ENCODE measurements around the gene TMEM161A.

The TMEM161A gene

DNA sequence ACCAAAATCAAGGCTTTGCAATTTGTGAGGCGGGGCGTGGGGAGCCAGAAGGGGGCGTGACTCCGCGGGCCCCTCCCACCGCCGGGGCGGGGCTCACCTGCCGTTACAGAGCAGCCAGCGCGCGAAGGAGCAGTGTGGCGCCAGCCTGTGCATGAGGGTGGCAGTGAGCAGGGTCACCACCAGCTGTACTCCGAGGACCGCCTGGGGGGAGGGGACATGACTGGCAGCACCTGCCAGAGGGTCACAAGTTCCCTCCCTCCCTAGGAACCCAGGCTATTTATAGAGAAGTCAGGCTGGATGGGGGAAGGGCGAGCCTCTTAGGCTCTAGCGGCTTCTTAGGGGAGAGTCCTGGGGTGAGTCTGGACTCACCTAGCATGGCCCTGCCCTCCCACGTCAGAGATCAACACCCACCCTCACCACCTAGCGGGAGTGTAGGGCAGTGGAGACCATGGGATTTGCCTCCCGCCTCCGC is 3.6 kb downstream of the TMEM161A start:
- Histone ChIP-seq H3K36me3 (ENCODE audit: low read depth) (peaks cover 4% of the 10 kb centered on the region; the same call in 1 of the 2 replicates), H3K27ac (ENCODE audit: poor library complexity, severe bottlenecking) (no peak overlapping the region), H3K27me3 (ENCODE audit: insufficient read depth, poor library complexity, severe bottlenecking) (no peaks in the 10 kb centered on the region), H3K4me3 (ENCODE audit: severe bottlenecking) (no peak overlapping the region), H3K9me3 (ENCODE audit: severe bottlenecking) (peaks cover 9% of the 10 kb centered on the region), H3K4me1 (ENCODE audit: insufficient read depth, poor library complexity, severe bottlenecking) (no peaks in the 10 kb centered on the region)
- TF ChIP-seq, protein P1, sequence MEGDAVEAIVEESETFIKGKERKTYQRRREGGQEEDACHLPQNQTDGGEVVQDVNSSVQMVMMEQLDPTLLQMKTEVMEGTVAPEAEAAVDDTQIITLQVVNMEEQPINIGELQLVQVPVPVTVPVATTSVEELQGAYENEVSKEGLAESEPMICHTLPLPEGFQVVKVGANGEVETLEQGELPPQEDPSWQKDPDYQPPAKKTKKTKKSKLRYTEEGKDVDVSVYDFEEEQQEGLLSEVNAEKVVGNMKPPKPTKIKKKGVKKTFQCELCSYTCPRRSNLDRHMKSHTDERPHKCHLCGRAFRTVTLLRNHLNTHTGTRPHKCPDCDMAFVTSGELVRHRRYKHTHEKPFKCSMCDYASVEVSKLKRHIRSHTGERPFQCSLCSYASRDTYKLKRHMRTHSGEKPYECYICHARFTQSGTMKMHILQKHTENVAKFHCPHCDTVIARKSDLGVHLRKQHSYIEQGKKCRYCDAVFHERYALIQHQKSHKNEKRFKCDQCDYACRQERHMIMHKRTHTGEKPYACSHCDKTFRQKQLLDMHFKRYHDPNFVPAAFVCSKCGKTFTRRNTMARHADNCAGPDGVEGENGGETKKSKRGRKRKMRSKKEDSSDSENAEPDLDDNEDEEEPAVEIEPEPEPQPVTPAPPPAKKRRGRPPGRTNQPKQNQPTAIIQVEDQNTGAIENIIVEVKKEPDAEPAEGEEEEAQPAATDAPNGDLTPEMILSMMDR (IDR thresholded peaks at IDR 0.05; ENCODE audit: poor library complexity, severe bottlenecking) = no peak
- DNase-seq (ENCODE audit: low spot score) (no peak), ATAC-seq (ENCODE audit: low read depth) (no peak)

GRCh38 chr19:19133985-19134384 is 4.3 kb downstream of the TMEM161A start:
- Histone ChIP-seq H3K27me3 (ENCODE audit: insufficient read depth, poor library complexity, severe bottlenecking) (no peaks in the 10 kb centered on the region), H3K4me3 (ENCODE audit: severe bottlenecking) (no peak overlapping the region), H3K9me3 (ENCODE audit: severe bottlenecking) (peaks cover 9% of the 10 kb centered on the region), H3K36me3 (ENCODE audit: low read depth) (peaks cover 8% of the 10 kb centered on the region; the same call in 1 of the 2 replicates), H3K27ac (ENCODE audit: poor library complexity, severe bottlenecking) (no peak overlapping the region), H3K4me1 (ENCODE audit: insufficient read depth, poor library complexity, severe bottlenecking) (no peaks in the 10 kb centered on the region)
- no peak for DNase-seq (ENCODE audit: low spot score)
- no peak for ATAC-seq (ENCODE audit: low read depth)
- TF ChIP-seq, protein P1 (IDR thresholded peaks at IDR 0.05; ENCODE audit: poor library complexity, severe bottlenecking) = no peak

GRCh38 chr19:19132912-19133311 is 5.4 kb downstream of the TMEM161A start:
- Histone ChIP-seq H3K36me3 (ENCODE audit: low read depth) (peaks cover 8% of the 10 kb centered on the region; the same call in 1 of the 2 replicates), H3K27ac (ENCODE audit: poor library complexity, severe bottlenecking) (no peak overlapping the region)
- TF ChIP-seq, protein P1 (IDR thresholded peaks at IDR 0.05; ENCODE audit: poor library complexity, severe bottlenecking) = no peak

DNA sequence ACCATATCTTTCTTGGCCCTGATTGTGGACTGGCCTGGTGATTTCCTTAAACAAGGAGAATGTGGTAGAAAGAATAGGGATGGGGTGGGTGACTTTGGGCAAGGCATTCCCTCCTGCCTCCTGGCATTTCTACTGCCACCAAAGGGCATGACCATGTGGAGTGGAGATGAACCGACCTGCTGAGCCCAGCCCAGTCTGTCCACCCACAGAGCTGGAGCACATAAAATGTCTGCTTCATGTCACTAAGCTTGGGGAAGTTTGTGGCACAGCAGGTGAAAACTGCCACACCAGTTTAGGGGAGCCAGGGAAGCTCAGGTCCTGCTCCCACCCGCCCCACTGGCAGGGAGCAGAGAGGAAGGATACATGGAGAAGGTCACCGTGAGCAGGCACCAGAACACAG is 6.3 kb downstream of the TMEM161A start:
- H3K27ac ChIP-seq (ENCODE audit: poor library complexity, severe bottlenecking) = no peak overlapping the region
- TF ChIP-seq, protein P1 (IDR thresholded peaks at IDR 0.05; ENCODE audit: poor library complexity, severe bottlenecking) = no peak
- no peak overlapping the region for H3K4me3 ChIP-seq (ENCODE audit: severe bottlenecking)
- DNase-seq (ENCODE audit: low spot score) (no peak), ATAC-seq (ENCODE audit: low read depth) (no peak)
- H3K9me3 ChIP-seq (ENCODE audit: severe bottlenecking) = peaks cover 9% of the 10 kb centered on the region
- H3K27me3 ChIP-seq (ENCODE audit: insufficient read depth, poor library complexity, severe bottlenecking) = no peaks in the 10 kb centered on the region
- H3K36me3 ChIP-seq (ENCODE audit: low read depth) = peaks cover 8% of the 10 kb centered on the region; the same call in 1 of the 2 replicates
- no peaks in the 10 kb centered on the region for H3K4me1 ChIP-seq (ENCODE audit: insufficient read depth, poor library complexity, severe bottlenecking)

More at GRCh38 chr19:19132912-19133311, 5.4 kb downstream of the TMEM161A start:
- peaks cover 9% of the 10 kb centered on the region for H3K9me3 ChIP-seq (ENCODE audit: severe bottlenecking)
- H3K4me3 ChIP-seq (ENCODE audit: severe bottlenecking) = no peak overlapping the region
- H3K4me1 ChIP-seq (ENCODE audit: insufficient read depth, poor library complexity, severe bottlenecking) = no peaks in the 10 kb centered on the region
- DNase-seq (ENCODE audit: low spot score) (no peak), ATAC-seq (ENCODE audit: low read depth) (no peak)
- H3K27me3 ChIP-seq (ENCODE audit: insufficient read depth, poor library complexity, severe bottlenecking) = no peaks in the 10 kb centered on the region

DNA sequence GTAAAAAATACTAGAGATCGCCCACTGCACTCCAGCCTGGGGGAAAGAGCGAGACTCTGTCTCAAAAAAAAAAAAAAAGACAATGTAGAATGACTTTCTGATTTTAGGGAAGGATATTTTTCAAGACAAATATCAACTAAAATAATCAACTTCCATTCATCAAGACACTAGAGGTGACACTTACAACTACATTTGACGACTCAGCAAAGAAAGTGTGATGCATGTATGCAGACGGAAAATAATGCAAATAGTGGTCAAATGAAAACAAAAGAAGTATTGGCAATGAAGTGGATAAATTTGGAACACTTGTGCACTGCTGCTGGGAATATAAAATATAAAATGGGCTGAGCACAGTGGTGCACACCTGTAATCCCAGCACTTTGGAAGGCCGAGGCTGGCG is 12.2 kb downstream of the TMEM161A start:
- TF ChIP-seq, protein P1 (IDR thresholded peaks at IDR 0.05; ENCODE audit: poor library complexity, severe bottlenecking) = no peak
- no peaks in the 10 kb centered on the region for H3K4me1 ChIP-seq (ENCODE audit: insufficient read depth, poor library complexity, severe bottlenecking)
- no peak overlapping the region for H3K4me3 ChIP-seq (ENCODE audit: severe bottlenecking)
- ATAC-seq (ENCODE audit: low read depth) = no peak
- peaks cover 11% of the 10 kb centered on the region for H3K9me3 ChIP-seq (ENCODE audit: severe bottlenecking)
- H3K27me3 ChIP-seq (ENCODE audit: insufficient read depth, poor library complexity, severe bottlenecking) = no peaks in the 10 kb centered on the region
- H3K27ac ChIP-seq (ENCODE audit: poor library complexity, severe bottlenecking) = no peak overlapping the region
- peaks cover 23% of the 10 kb centered on the region for H3K36me3 ChIP-seq (ENCODE audit: low read depth)
- DNase-seq (ENCODE audit: low spot score) = no peak

Measured in RWPE2 (cell line).